ENCODE data around the gene SEMA3C.

Gene SEMA3C

DNA sequence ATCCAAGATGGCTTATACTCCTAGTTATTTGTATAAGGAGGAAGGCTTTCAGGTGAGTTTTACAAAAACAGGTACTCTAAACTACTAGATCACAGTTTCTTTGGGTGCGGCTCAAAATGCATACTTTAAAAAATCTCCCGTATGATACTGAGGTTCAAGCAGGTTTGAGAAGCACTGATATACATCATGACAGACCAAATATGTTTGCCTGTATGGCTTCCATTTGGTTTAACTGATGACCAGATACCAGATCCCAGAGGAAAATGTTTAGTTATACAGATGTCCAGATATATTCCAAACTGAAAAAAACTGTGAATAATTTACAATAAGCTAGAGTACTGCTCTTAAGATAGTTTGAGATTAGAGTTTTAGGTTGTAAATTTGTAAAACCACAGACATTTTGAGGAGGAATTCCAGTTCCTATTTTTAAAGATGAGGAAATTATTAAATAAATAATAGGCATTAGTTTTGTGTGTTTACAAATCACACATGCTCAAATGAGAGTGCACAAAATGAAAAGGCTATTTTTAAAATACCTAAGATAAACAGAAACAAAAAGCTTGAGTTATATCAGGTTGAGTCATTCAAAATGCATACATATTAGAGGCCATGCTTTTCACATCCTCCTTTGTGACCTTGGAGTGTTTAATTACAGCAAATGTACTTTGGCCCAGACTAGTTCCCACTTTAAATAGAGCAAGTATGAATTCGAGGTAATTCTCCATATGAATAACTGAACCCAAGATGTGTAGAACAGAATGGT, 60.5 kb downstream of the SEMA3C start:
- in situ Hi-C loops (cut with MboI; ENCODE audit: low sequenced_read_pairs), result no loop called here

DNA sequence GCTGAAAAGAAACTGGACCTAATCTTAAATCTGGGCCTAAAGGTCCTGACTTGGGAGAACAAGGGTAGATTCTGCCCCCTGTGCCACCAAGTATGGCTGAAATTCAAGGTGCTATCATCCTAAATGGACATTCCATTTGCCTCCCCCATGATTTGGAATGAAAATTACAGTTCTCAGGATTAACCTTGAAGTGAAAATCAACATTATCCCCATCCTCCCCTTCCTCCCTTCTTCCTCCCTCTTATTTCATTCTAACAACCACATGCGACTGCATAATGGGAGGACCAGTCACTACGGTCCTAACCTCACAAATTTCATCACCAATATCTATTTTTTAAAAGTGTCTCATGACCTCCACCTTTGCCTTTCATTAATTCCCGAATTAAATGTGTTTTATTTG, 62.1 kb downstream of the SEMA3C start:
- in situ Hi-C loops (cut with MboI; ENCODE audit: low sequenced_read_pairs), result no loop called here

DNA sequence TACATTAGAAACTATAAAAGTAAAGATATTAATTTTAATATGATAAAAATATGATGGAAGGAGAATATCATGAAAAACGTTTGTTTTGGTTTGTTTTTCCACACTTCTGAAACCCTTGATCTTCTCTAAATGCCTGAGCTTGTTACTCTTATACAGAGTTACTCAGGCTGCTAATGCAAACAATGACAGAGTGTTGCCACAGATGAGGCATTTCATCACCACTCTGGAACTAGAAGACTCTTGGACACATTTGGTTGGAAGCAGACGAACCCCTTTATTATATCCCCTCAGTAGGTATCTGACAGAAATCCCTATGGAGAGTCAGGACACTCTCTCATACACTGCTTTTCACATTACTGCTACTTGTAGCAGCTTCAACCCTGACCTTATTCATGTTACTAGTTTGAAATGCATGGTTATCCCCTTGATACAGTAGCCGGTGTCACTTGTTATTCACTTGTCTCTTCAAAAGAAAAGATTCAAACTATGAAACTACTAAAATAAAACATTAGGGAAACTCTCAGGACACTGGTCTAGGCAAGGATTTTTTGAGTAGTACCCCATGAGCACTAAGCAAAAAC, 66.9 kb downstream of the SEMA3C start:
- in situ Hi-C loops (cut with MboI; ENCODE audit: low sequenced_read_pairs), result no loop called here

DNA sequence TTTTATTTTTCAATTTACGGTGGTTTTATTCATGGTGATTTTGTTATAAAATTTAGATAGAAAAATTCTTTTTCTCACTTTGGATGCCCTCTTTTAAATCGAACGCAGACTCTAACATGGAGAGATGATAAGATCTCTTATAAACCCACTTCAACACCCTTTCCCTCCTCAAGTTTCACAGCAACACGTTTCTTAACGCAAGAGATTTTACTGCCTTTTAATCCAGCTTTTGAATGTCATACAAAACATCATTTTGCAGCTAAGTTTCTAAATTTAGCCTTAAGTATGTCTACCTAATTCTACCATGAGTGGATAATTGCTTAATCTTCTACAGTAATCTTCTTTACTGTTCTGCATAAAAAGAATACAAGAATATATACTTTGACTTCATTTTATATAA, 70.0 kb downstream of the SEMA3C start:
- in situ Hi-C loops (cut with MboI; ENCODE audit: low sequenced_read_pairs), result no loop called here

DNA sequence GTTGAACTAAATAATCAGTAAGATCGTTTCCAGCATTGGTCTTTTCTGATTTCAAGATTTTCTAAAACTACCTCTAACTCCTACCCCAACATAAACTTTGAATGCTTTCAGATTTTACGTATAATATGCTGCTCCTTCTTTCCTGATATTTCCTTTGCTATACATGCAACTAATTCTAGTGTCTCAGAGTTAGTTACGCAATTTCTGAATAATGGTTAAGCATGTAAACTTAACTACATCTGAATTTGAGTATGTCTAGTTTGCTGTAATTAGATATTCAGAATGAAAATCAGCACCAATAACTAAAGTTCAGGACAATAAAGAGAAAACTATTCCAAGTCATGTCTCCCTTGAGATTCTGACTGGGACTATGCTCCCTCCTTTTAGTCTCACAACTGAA, 71.0 kb downstream of the SEMA3C start:
- in situ Hi-C loops (cut with MboI; ENCODE audit: low sequenced_read_pairs), result no loop called here

DNA sequence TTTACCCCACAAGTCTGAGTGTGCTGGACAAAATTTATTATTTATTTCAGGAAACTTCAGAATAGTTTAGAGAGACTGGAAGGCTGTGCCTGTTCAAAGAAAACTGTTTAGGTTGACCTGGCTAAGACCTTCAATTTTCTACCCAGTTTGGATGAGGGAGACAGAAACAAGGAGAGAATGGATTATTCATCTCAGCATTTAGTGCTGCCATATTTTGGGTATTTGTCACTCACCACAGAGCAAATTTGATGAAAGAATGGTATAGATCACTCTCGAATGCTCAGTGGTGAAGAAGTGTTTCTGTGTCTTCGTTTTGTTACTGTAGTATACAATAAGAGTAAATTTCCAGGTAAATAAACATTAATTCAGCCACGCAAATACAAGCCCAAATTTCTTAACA, 71.8 kb downstream of the SEMA3C start:
- in situ Hi-C loops (cut with MboI; ENCODE audit: low sequenced_read_pairs), result no loop called here

DNA sequence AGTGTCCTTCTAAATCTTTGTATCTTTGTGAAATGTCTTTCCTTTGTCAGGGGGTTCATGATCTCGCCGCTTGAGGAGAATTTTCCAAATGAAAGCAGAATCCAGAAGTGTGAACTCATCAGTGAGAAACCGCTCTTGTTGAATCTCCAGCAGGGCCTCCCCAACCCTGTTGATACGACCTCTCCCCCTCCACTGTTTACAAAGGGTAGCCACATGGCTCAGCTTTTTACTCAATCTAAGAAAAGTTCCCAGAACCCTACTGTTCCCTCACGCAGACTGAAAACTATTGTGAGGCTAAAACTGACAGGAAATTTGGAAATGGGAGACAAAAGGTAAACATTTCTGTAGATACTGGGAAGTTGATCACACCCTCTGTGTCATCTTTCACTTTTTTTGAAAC, 73.9 kb downstream of the SEMA3C start:
- in situ Hi-C loops (cut with MboI; ENCODE audit: low sequenced_read_pairs), result no loop called here

DNA sequence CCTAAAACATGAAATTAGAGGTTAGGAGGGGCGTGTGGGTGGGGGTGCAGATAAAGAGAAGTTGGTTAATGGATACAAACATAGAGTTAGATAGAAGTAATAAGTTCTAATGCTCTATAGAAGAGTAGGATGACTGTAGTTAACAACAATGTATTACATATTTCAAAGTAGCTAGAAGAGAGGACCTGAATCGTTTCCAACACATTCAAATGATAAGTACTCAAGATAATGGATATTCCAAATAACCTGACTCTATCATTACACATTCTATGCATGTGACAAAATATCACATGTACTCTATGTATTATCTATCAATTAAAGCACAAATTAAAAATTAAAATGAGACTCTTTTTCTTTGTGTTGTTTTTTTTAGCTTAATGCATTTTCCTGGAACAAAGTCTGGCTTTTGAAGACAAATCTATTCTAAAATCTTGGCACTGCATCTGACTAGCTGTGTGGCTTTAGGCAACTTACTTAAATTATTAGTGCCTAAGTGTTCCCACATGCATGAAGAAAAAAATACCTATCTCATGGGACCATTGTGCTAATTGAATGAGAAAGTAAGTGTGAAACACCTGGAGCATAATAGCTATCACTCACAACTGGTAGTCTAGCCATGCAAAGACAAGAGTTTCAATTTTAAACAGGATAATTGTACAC, 75.7 kb downstream of the SEMA3C start:
- in situ Hi-C loops (cut with MboI; ENCODE audit: low sequenced_read_pairs), result no loop called here

DNA sequence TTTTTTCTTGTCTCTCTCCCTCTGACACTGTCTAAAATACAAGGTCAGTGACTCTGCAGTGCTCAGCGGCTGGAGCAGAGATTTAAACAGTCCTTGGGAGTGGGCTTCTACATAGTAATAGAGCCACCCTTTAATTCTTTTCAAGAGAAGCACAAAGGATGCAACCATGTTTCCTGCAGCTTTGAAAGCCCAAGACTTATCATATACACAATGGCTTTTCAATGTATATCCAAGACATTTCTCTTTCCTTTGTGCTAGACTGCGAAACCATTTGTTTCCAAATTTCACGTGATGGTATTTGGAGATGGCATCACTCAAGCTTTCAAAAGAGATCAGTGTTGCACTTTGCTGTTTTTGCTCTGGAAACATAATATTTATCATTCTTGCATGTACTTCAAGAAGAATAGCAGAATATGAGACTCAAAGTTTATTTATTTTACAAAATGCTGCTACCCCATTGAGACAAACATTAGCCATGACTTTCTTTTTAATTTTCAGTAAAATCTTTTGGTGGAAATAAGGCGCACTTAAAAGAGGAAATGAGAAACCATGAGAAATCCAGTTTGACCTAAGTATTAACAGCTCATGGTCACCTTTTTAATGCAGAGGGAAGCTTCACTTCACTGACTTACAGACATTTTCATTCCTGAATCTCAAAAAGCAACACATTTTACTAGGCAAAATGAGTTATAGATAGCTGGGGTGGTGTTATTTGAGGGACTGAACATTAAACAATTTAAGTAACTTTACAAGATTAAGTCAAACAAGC, 76.6 kb downstream of the SEMA3C start:
- in situ Hi-C loops (cut with MboI; ENCODE audit: low sequenced_read_pairs), result no loop called here

DNA sequence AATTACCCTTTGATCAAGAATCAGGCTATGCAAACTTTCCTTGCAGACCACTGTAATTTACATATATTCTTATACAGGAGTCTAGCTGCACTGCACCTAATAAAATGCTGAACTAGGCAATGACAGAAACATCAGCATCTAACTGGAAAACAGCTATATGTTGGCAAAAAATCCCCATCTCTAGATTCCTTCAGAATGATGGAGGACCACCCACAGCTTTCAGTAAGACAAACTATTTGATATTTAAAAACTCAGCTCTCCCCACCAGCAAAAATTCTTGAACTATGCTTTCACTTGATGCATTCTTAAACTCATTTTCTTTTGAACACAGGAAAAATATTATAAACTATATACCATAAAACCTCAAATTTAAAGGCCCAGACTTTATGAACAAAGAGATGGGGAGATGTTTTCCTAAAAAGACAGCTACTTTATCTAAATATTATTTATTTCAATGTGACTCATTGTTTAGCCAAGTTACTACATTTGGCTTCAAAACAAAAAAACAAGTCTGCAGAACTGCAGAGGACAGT, 77.4 kb downstream of the SEMA3C start:
- in situ Hi-C loops (cut with MboI; ENCODE audit: low sequenced_read_pairs), result no loop called here

DNA sequence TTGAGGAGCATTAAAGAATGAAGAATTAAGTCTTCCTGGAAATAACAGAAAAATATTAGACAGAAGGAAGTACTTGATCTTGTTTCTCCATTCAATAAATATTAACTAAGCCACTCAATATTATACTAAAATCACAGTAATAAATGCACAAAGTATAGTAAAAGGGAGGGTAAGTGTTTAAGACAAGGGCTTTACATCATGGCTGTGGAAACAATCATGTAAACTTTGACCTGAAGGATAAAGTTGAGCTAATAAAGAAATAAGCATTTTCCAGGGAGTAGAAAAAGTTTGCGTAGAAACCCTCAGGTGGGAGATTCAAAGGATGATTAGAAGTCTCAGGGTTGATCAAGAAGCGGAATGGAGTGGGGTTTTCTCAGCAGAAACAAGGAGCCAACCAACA, 78.2 kb downstream of the SEMA3C start:
- in situ Hi-C loops (cut with MboI; ENCODE audit: low sequenced_read_pairs), result no loop called here

DNA sequence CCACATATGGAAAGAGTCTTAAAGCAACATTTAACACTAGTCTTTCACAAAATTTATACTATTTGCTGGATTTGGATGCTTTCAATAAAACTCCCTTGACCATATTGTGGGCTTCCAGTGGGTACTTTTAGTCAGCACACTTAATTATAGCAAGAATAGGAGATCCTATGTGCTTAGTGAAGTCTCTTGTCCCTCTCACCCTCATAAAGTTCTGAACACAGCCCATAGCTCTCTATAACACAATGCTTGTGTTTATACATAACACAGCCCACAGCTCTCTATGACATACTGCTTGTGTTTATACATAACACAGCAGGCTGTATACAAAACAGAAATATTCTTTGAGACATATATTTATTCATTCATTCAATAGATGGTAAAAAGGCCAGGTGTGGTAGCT, 79.0 kb downstream of the SEMA3C start:
- in situ Hi-C loops (cut with MboI; ENCODE audit: low sequenced_read_pairs), result no loop called here

DNA sequence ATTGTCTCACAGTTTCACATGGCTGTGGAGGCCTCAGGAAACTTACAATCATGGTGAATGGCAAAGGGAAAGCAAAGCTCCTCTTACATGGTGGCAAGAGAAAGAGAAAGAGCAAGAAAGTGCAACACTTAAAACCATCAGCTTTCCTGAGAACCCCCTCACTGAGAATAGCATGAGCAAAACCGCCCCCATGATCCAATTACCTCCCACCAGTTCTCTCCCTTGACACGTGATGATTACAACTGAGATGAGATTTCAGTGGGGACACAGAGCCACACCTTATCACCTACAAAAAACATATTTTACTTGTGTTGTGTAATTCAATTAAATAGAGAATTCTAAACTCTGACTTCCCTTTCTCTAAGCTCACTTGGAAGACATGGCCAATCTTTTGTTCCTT, 80.2 kb downstream of the SEMA3C start:
- in situ Hi-C loops (cut with MboI; ENCODE audit: low sequenced_read_pairs), result no loop called here

DNA sequence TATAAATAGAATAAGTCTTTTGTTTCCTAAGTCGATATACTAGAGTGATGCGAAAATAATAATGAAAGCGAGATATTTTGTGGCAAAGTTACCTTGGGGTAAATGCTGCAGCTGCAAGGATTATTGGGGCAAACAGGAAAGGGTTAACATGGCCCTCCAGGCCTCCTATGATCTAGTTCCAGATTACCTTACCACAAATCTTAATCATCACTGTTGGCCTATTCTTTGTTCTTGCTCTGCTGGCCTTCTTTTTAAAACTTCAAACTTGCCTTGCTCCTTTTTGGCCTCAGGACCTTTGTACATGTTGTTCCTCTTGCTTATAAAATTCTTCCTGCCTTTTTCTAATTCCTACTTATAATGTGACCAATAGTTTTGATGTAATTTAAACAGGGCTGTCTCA, 81.5 kb downstream of the SEMA3C start:
- in situ Hi-C loops (cut with MboI; ENCODE audit: low sequenced_read_pairs), result no loop called here

DNA sequence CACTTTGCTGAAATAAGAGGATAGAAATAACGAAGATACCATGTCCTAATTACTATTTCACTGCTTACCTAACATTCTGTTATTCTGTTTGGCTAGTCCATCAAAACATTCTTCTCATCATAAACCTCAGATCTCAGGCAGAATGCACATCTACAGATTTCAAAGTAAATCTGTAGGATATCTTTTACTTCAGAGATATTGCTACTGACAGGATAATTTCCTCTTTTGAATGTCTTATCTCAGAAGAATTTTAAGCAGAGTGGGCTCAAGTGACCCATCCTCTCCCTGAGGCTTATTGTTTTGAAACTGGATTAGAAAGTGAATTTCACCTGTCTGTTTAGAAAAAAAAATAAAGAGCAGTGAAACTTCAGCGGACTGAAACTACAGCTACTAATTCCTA, 83.6 kb downstream of the SEMA3C start:
- in situ Hi-C loops (cut with MboI; ENCODE audit: low sequenced_read_pairs), result no loop called here

DNA sequence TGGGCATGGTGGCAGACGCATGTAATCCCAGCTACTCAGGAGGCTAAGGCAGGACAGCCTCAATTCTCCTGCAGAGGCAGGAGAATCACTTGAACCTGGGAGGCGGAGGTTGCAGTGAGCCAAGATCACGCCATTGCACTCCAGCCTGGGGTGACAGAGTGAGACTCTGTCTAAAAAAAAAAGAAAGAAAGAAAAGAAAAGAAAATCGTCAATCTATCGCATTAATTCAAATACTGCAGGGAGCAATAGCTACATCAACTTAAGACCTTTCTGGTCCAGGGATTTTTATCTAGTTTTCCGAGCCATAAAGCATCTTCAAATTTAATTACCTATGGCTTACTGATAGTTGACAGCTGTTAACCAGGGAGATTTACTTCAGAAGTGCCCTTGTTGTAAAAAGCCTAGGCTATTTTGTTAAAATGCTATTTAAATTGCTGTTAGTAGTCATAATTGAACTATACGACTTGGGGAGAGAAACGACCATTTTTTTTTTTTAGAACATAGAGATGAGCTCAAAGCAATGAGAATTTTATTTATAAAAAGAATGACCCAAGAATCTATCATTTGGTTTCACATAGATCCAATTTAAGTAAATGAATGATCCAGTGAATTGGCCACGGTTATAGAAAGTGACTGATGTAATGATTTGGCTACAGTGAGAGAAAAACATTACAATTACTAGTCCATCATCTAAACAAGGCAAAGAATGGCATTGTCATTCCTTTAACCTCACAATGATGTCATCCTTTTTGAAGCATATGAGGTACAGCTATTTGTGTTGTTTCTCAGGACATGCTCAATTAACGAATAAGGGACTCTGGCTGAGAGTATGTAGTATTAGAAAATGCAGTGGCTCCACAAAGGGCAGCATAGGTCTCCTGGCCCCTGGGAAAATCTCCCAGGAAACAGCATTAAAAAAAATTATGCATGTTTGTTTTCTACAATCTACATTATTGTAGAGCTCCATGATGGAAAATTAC, 85.3 kb downstream of the SEMA3C start:
- in situ Hi-C loops (cut with MboI; ENCODE audit: low sequenced_read_pairs), result no loop called here

DNA sequence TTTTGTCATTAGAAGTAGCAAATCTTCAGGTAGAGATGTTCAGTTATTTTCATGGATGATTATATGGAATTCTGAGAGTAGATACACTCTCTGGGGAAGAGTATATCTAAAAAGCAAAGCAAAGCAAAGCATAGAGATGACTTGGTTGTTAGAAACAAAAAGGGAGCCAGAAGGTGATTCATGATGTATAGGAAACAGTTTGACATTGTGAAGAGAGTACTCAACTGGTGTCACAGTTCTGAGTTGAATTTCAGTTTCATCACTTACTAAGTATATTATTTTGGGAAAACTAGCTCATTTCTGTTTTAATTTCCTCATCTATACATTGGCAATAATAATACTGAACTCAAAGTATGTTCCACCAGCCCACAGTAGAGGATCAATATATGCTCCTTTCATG, 86.8 kb downstream of the SEMA3C start:
- in situ Hi-C loops (cut with MboI; ENCODE audit: low sequenced_read_pairs), result no loop called here

DNA sequence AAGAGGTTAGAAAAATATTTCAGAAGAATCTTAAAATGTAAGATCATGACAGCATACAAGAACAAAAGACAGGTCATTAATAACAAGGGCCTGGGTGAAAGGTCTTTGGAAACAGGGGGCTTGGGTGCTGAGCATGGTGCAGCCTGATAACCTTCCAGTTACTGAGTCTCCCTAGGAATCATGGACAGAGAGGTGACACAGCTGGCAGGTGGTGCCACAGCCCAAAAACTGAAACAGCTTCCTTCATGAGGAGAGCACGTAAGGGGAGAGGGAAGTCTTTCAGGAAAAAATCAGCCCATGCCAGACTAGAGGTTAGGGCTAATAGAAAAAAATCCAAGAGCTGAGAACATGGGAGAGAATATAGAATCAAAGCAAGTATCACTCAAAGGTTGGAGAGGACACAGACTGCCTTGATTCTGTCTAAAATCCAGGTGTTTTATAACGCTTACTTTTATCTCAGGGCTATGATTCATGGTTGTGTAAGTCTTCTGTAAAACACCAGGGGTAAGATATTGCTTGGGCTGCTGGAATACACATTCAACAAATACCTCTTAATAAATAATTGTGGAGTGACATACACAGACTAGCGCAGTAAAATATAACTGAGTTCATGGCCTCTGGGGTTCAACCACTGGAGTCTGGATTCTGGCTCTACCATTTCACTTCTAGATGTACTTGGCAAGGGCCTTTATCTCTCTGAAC, 88.1 kb downstream of the SEMA3C start:
- in situ Hi-C loops (cut with MboI; ENCODE audit: low sequenced_read_pairs), result no loop called here

DNA sequence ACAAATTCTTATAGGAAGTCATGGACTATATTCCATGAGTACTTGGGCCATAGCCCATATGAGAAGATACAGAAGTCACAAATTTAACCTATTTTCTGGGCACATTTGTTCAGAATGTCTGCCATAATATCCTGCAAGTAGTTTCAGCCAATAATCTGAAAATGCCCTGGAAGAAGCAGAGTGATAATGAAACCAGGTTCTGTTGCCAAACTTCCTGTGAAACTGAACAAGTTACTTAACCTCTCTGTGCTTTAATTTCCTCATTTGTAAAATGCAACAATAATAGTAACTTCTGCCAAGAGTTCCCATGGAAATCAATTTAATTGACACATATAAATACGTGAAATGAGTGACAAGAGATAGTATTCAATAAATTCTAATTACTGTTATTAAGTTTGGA, 88.8 kb downstream of the SEMA3C start:
- in situ Hi-C loops (cut with MboI; ENCODE audit: low sequenced_read_pairs), result no loop called here

DNA sequence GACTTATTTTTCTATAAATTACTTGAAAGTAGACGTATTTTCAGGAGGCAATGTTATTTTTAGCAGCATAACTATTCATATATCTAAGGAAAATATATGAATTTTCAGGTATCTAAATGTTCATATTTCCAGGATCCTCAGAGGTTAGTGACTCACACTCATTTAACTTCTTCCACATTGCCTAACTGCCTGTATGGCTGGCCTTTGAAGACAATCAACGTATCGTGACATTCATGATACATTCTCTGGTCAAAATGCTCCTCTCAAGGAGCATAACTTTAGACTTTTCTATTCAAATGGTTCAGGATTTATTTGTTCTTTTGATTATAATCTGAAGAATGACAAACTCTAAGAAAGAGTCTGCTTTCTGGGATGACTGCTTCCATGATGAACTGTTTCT, 89.3 kb downstream of the SEMA3C start:
- in situ Hi-C loops (cut with MboI; ENCODE audit: low sequenced_read_pairs), result no loop called here
